ENCODE results near the gene TNRC6B.

Gene TNRC6B

GRCh38 chr22:40231618-40232313, 54.0 kb downstream of the TNRC6B start:
- Histone ChIP-seq H3K36me3 (ENCODE audit: control insufficient read depth, insufficient read depth, low read length) (peaks cover 3% of the 10 kb centered on the region), H3K27ac (ENCODE audit: insufficient read depth, low read depth, low read length, poor library complexity, severe bottlenecking) (no peak overlapping the region), H3K4me1 (ENCODE audit: control insufficient read depth, insufficient read depth, low read length) (no peaks in the 10 kb centered on the region), H3K4me3 (ENCODE audit: insufficient read depth, low read depth, low read length) (no peak overlapping the region), H3K27me3 (ENCODE audit: control insufficient read depth, insufficient read depth, low read length, poor library complexity, severe bottlenecking) (no peaks in the 10 kb centered on the region), H3K9me3 (ENCODE audit: control insufficient read depth, low read length) (no peaks in the 10 kb centered on the region)
- WGBS, 2 experiments, result 97% methylated on average over 6 of the region's 6 CpGs

- peaks cover 3% of the 10 kb centered on the region for H3K36me3 ChIP-seq (ENCODE audit: control insufficient read depth, insufficient read depth, low read length)
- no peak overlapping the region for H3K27ac ChIP-seq (ENCODE audit: insufficient read depth, low read depth, low read length, poor library complexity, severe bottlenecking)
- H3K9me3 ChIP-seq (ENCODE audit: control insufficient read depth, low read length), result no peaks in the 10 kb centered on the region
- 87 to 89% methylated on average over 15 of the region's 15 CpGs for WGBS, 2 experiments
- no peaks in the 10 kb centered on the region for H3K27me3 ChIP-seq (ENCODE audit: control insufficient read depth, insufficient read depth, low read length, poor library complexity, severe bottlenecking)
- H3K4me1 ChIP-seq (ENCODE audit: control insufficient read depth, insufficient read depth, low read length), result peaks cover under 1% of the 10 kb centered on the region
- no peak overlapping the region for H3K4me3 ChIP-seq (ENCODE audit: insufficient read depth, low read depth, low read length)
These were observed 54.9 kb downstream of the TNRC6B start for GRCh38 chr22:40232624-40233023.

- 92 to 95% methylated on average over 8 of the region's 8 CpGs for WGBS, 2 experiments
- Histone ChIP-seq H3K4me3 (ENCODE audit: insufficient read depth, low read depth, low read length) (no peak overlapping the region), H3K36me3 (ENCODE audit: control insufficient read depth, insufficient read depth, low read length) (peaks cover 3% of the 10 kb centered on the region), H3K4me1 (ENCODE audit: control insufficient read depth, insufficient read depth, low read length) (peaks cover 11% of the 10 kb centered on the region), H3K27ac (ENCODE audit: insufficient read depth, low read depth, low read length, poor library complexity, severe bottlenecking) (no peak overlapping the region), H3K27me3 (ENCODE audit: control insufficient read depth, insufficient read depth, low read length, poor library complexity, severe bottlenecking) (no peaks in the 10 kb centered on the region), H3K9me3 (ENCODE audit: control insufficient read depth, low read length) (no peaks in the 10 kb centered on the region)
These were observed 56.2 kb downstream of the TNRC6B start for GRCh38 chr22:40233886-40234285.

- Histone ChIP-seq H3K27ac (ENCODE audit: insufficient read depth, low read depth, low read length, poor library complexity, severe bottlenecking) (no peak overlapping the region), H3K4me3 (ENCODE audit: insufficient read depth, low read depth, low read length) (no peak overlapping the region), H3K4me1 (ENCODE audit: control insufficient read depth, insufficient read depth, low read length) (peaks cover 11% of the 10 kb centered on the region), H3K36me3 (ENCODE audit: control insufficient read depth, insufficient read depth, low read length) (peaks cover 3% of the 10 kb centered on the region), H3K27me3 (ENCODE audit: control insufficient read depth, insufficient read depth, low read length, poor library complexity, severe bottlenecking) (no peaks in the 10 kb centered on the region), H3K9me3 (ENCODE audit: control insufficient read depth, low read length) (no peaks in the 10 kb centered on the region)
These were observed 56.9 kb downstream of the TNRC6B start for GRCh38 chr22:40234658-40235057.

- no peak overlapping the region for H3K27ac ChIP-seq (ENCODE audit: insufficient read depth, low read depth, low read length, poor library complexity, severe bottlenecking)
- H3K36me3 ChIP-seq (ENCODE audit: control insufficient read depth, insufficient read depth, low read length), result peaks cover 3% of the 10 kb centered on the region
- no peaks in the 10 kb centered on the region for H3K27me3 ChIP-seq (ENCODE audit: control insufficient read depth, insufficient read depth, low read length, poor library complexity, severe bottlenecking)
- H3K4me3 ChIP-seq (ENCODE audit: insufficient read depth, low read depth, low read length), result no peak overlapping the region
- no peaks in the 10 kb centered on the region for H3K9me3 ChIP-seq (ENCODE audit: control insufficient read depth, low read length)
- 40% methylated on average over 5 of the region's 5 CpGs for WGBS, 2 experiments
- H3K4me1 ChIP-seq (ENCODE audit: control insufficient read depth, insufficient read depth, low read length), result peaks cover 14% of the 10 kb centered on the region
These were observed 57.6 kb downstream of the TNRC6B start for GRCh38 chr22:40235308-40235707.

- Histone ChIP-seq H3K4me1 (ENCODE audit: control insufficient read depth, insufficient read depth, low read length) (peaks cover 18% of the 10 kb centered on the region), H3K27me3 (ENCODE audit: control insufficient read depth, insufficient read depth, low read length, poor library complexity, severe bottlenecking) (no peaks in the 10 kb centered on the region), H3K36me3 (ENCODE audit: control insufficient read depth, insufficient read depth, low read length) (peaks cover 3% of the 10 kb centered on the region), H3K9me3 (ENCODE audit: control insufficient read depth, low read length) (no peaks in the 10 kb centered on the region), H3K27ac (ENCODE audit: insufficient read depth, low read depth, low read length, poor library complexity, severe bottlenecking) (no peak overlapping the region), H3K4me3 (ENCODE audit: insufficient read depth, low read depth, low read length) (no peak overlapping the region)
- whole genome bisulfite sequencing, 2 experiments, result 96% methylated on average over 3 to 4 of the region's 4 CpGs
These were observed 58.5 kb downstream of the TNRC6B start for GRCh38 chr22:40236131-40236665.

- H3K9me3 ChIP-seq (ENCODE audit: control insufficient read depth, low read length), result no peaks in the 10 kb centered on the region
- no peak overlapping the region for H3K27ac ChIP-seq (ENCODE audit: insufficient read depth, low read depth, low read length, poor library complexity, severe bottlenecking)
- H3K4me1 ChIP-seq (ENCODE audit: control insufficient read depth, insufficient read depth, low read length), result peaks cover 18% of the 10 kb centered on the region
- no peak overlapping the region for H3K4me3 ChIP-seq (ENCODE audit: insufficient read depth, low read depth, low read length)
- H3K27me3 ChIP-seq (ENCODE audit: control insufficient read depth, insufficient read depth, low read length, poor library complexity, severe bottlenecking), result no peaks in the 10 kb centered on the region
- peaks cover 3% of the 10 kb centered on the region for H3K36me3 ChIP-seq (ENCODE audit: control insufficient read depth, insufficient read depth, low read length)
- 93 to 96% methylated on average over 3 to 4 of the region's 4 CpGs for WGBS, 2 experiments
These were observed 59.5 kb downstream of the TNRC6B start for GRCh38 chr22:40237241-40237640.

GRCh38 chr22:40237788-40238424, 60.2 kb downstream of the TNRC6B start:
- H3K36me3 ChIP-seq (ENCODE audit: control insufficient read depth, insufficient read depth, low read length), result peaks cover 3% of the 10 kb centered on the region
- H3K27ac ChIP-seq (ENCODE audit: insufficient read depth, low read depth, low read length, poor library complexity, severe bottlenecking), result no peak overlapping the region
- no peak overlapping the region for H3K4me3 ChIP-seq (ENCODE audit: insufficient read depth, low read depth, low read length)
- H3K27me3 ChIP-seq (ENCODE audit: control insufficient read depth, insufficient read depth, low read length, poor library complexity, severe bottlenecking), result no peaks in the 10 kb centered on the region
- peaks cover 18% of the 10 kb centered on the region for H3K4me1 ChIP-seq (ENCODE audit: control insufficient read depth, insufficient read depth, low read length)
- H3K9me3 ChIP-seq (ENCODE audit: control insufficient read depth, low read length), result no peaks in the 10 kb centered on the region
- 90 to 92% methylated on average over 12 to 13 of the region's 13 CpGs for WGBS, 2 experiments

GRCh38 chr22:40238425-40239344, 61.0 kb downstream of the TNRC6B start:
- WGBS, 2 experiments, result 86 to 89% methylated on average over 16 of the region's 16 CpGs
- peaks cover 3% of the 10 kb centered on the region for H3K36me3 ChIP-seq (ENCODE audit: control insufficient read depth, insufficient read depth, low read length)
- peaks cover 18% of the 10 kb centered on the region for H3K4me1 ChIP-seq (ENCODE audit: control insufficient read depth, insufficient read depth, low read length)
- no peak overlapping the region for H3K27ac ChIP-seq (ENCODE audit: insufficient read depth, low read depth, low read length, poor library complexity, severe bottlenecking)
- no peaks in the 10 kb centered on the region for H3K27me3 ChIP-seq (ENCODE audit: control insufficient read depth, insufficient read depth, low read length, poor library complexity, severe bottlenecking)
- H3K9me3 ChIP-seq (ENCODE audit: control insufficient read depth, low read length), result no peaks in the 10 kb centered on the region
- H3K4me3 ChIP-seq (ENCODE audit: insufficient read depth, low read depth, low read length), result no peak overlapping the region

GRCh38 chr22:40239345-40239683, 61.6 kb downstream of the TNRC6B start:
- no peaks in the 10 kb centered on the region for H3K36me3 ChIP-seq (ENCODE audit: control insufficient read depth, insufficient read depth, low read length)
- H3K9me3 ChIP-seq (ENCODE audit: control insufficient read depth, low read length), result no peaks in the 10 kb centered on the region
- H3K27me3 ChIP-seq (ENCODE audit: control insufficient read depth, insufficient read depth, low read length, poor library complexity, severe bottlenecking), result no peaks in the 10 kb centered on the region
- 95% methylated on average over 4 of the region's 4 CpGs for WGBS, 2 experiments
- no peak overlapping the region for H3K27ac ChIP-seq (ENCODE audit: insufficient read depth, low read depth, low read length, poor library complexity, severe bottlenecking)
- peaks cover 18% of the 10 kb centered on the region for H3K4me1 ChIP-seq (ENCODE audit: control insufficient read depth, insufficient read depth, low read length)
- H3K4me3 ChIP-seq (ENCODE audit: insufficient read depth, low read depth, low read length), result no peak overlapping the region
